HepG2 (cell line): ENCODE results near the gene UROD. TPM values are rescaled to one million over a fixed set of nuclear protein-coding genes. Genes with fewer than 3 reads are reported as not detected.

Experiments
- ATAC-seq: fragments of 200-7000 bp; cut with Tn5 transposase; 3 replicates; pipeline ENCODE4 v1.9.1; 2020; ENCODE audit warnings: mild to moderate bottlenecking, moderate library complexity
- BruUV-seq: library from RNA; stranded (reverse); fragments of 400-500 nt; replicated peaks from 2 replicates; lab custom pipeline; 2021; lab: Mats Ljungman, UMichigan
- CTCF ChIA-PET: fragments of 300-600 bp; formaldehyde crosslinking; extraction: SDS; loops from one replicate; lab custom pipeline; 2021; ENCODE audit warnings: low total read pairs, inconsistent platforms, low intra/inter-chr PET ratio; lab: Yijun Ruan, JAX
- POLR2A ChIA-PET: fragments of 350-600 bp; sonication (Branson Sonifier 250); formaldehyde crosslinking; loops from one replicate; lab custom pipeline; 2020; ENCODE audit warnings: antibody characterized with exemption, inconsistent platforms; lab: Yijun Ruan, JAX
- DNase-seq: peaks from one replicate; pipeline ENCODE4 v3.0.0-alpha.2; 2015; ENCODE audit warnings: low spot score
- FAIRE-seq: peaks from 3 replicates; lab custom pipeline; 2011; peaks lifted over from hg19 to GRCh38; lab: Jason Lieb, UNC
- H2AFZ ChIP-seq: one replicate; pipeline ENCODE4 v1.6.1; 2011; ENCODE audit warnings: low read length, inconsistent platforms
- H3K27ac ChIP-seq: fragments of 300-600 bp; 3 replicates; pipeline ENCODE4 v1.8.0; 2011; ENCODE audit warnings: mixed run types, mild to moderate bottlenecking, mixed read lengths, low read length, inconsistent platforms; ENCODE audit not compliant: insufficient read depth; ENCODE audit errors: extremely low read length
- H3K27me3 ChIP-seq, 2 experiments: fragments of 200-600 bp in 1 of 2; 2 replicates in 1 of 2; 3 replicates in 1 of 2; pipeline versions ENCODE4 v1.6.0 to v1.8.0; 2011; ENCODE audit warnings: low read length in 2 of 2, mild to moderate bottlenecking in 2 of 2, moderate library complexity in 2 of 2, inconsistent platforms in 1 of 2; ENCODE audit not compliant: insufficient read depth in 2 of 2, control insufficient read depth in 1 of 2
- H3K36me3 ChIP-seq, 2 experiments: fragments of 200-600 bp in 1 of 2; replicated peaks in 1 of 2; 2 replicates in 1 of 2; 3 replicates in 1 of 2; pipeline versions ENCODE4 v1.5.1 to v1.8.0; 2011; ENCODE audit warnings: low read length in 2 of 2, inconsistent platforms in 1 of 2; ENCODE audit not compliant: insufficient read depth in 2 of 2, control insufficient read depth in 1 of 2
- H3K4me1 ChIP-seq: 2 replicates; pipeline ENCODE4 v1.5.1; 2012; ENCODE audit warnings: low read length, inconsistent platforms; ENCODE audit not compliant: insufficient read depth
- H3K4me2 ChIP-seq: 2 replicates; pipeline ENCODE4 v1.6.0; 2011; ENCODE audit warnings: low read depth, low read length, inconsistent platforms
- H3K4me3 ChIP-seq, 3 experiments: fragments of 200-600 bp in 1 of 3; sonication (generic), shearing (Covaris generic) in 1 of 3; replicated peaks in 1 of 3; 2 replicates each; pipeline ENCODE4 v1.5.1; 2011 to 2016; ENCODE audit warnings: low read length in 3 of 3, inconsistent platforms in 2 of 3, low read depth in 2 of 3, mild to moderate bottlenecking in 2 of 3, control low read depth in 1 of 3, mixed read lengths in 1 of 3; ENCODE audit not compliant: insufficient read depth in 1 of 3
- H3K79me2 ChIP-seq: one replicate; pipeline ENCODE4 v1.6.1; 2011; ENCODE audit warnings: low read length, inconsistent platforms; ENCODE audit not compliant: insufficient read depth
- H3K9ac ChIP-seq: 2 replicates; pipeline ENCODE4 v1.6.0; 2011; ENCODE audit warnings: mild to moderate bottlenecking, low read depth, low read length, inconsistent platforms; ENCODE audit not compliant: insufficient read depth
- H3K9me3 ChIP-seq: 2 replicates; pipeline ENCODE4 v1.5.1; 2012; ENCODE audit warnings: mild to moderate bottlenecking, low read length
- H4K20me1 ChIP-seq: 2 replicates; pipeline ENCODE4 v1.6.0; 2011; ENCODE audit warnings: inconsistent platforms, mild to moderate bottlenecking, low read length, moderate library complexity; ENCODE audit not compliant: insufficient read depth
- CBFB ChIP-seq: sonication (generic); formaldehyde crosslinking; IDR thresholded peaks from 2 replicates; pipeline ENCODE4 v1.4.0; 2020; ENCODE audit warnings: missing genetic modification reagents
- FOSL1 ChIP-seq: sonication (generic); formaldehyde crosslinking; IDR thresholded peaks from 2 replicates; pipeline ENCODE4 v1.9.0; 2021; ENCODE audit warnings: missing genetic modification reagents, borderline replicate concordance
- SOX13 ChIP-seq, 3 experiments: fragments of 450-650 bp in 1 of 3; sonication (generic) in 1 of 3; formaldehyde crosslinking in 1 of 3; IDR thresholded peaks in 2 of 3; conservative IDR thresholded peaks in 1 of 3; 2 replicates each; pipeline versions ENCODE4 v1.5.0 to v1.6.1; 2016 to 2020; ENCODE audit warnings: antibody characterized with exemption in 1 of 3, mild to moderate bottlenecking in 1 of 3, missing compliant biosample characterization in 1 of 3, missing genetic modification reagents in 1 of 3, moderate library complexity in 1 of 3
- ZNF749 ChIP-seq: sonication (generic); formaldehyde crosslinking; IDR thresholded peaks from 2 replicates; pipeline ENCODE4 v1.8.0; 2022; ENCODE audit warnings: mild to moderate bottlenecking, missing genetic modification reagents, moderate library complexity, borderline replicate concordance
- WGBS: methylation state at CpG from one replicate; pipeline ENCODE4 v1.1.6; 2017; ENCODE audit warnings: low lambda C conversion rate; 5-methylcytosine and 5-hydroxymethylcytosine counted together
- in situ Hi-C: cut with HindIII; loops from 2 replicates; pipeline ENCODE4 v1.10.0; 2017; ENCODE audit warnings: low pct_unique_long_range_greater_than_20kb; ENCODE audit not compliant: extremely low pct_ligation_motif_present
- intact Hi-C: fragments of 100-400 bp; cut with micrococcal nuclease; formaldehyde crosslinking; loops from one replicate; pipeline ENCODE4 v1.10.0; 2022; ENCODE audit not compliant: unreplicated experiment
- polyA plus RNA-seq, 8 experiments: library from polyadenylated mRNA; depleted of rRNA in 3 of 8; stranded (reverse) in 7 of 8; unstranded in 1 of 8; fragments of >200 nt; fragmentation: Illumina TruSeq in 4 of 8; extraction: Trizol in 4 of 8; gene quantifications; 2 replicates each; pipeline versions ENCODE4 v1.2.1 to v1.2.3, GENCODE V29; 2011 to 2016; ENCODE audit warnings: low read depth in 4 of 8, missing spikeins in 1 of 8, mixed read lengths in 1 of 8; ENCODE audit not compliant: insufficient read depth in 1 of 8
- total RNA-seq, 5 experiments: library from RNA; depleted of rRNA; stranded (reverse); fragments of >200 nt; fragmentation: Illumina TruSeq; extraction: Trizol; gene quantifications; 2 replicates each; pipeline ENCODE4 v1.2.3, GENCODE V29; 2016; ENCODE audit warnings: low read depth in 1 of 5
- TF ChIP-seq, protein P1 (sequence below): sonication (generic); formaldehyde crosslinking; IDR thresholded peaks from 2 replicates; pipeline ENCODE4 v1.4.0; 2020; ENCODE audit warnings: low read depth, mild to moderate bottlenecking, missing genetic modification reagents

The UROD gene
- total and polyA plus RNA-seq, 2 of the 13 experiments (the other 11 are each of a cell fraction or from before 2014, with no cell fraction given), result 162 to 171 TPM

- no peak overlapping the region for H3K27ac ChIP-seq
- intact Hi-C loops, result no loop called here
- no peak overlapping the region for H3K4me2 ChIP-seq
- H3K4me3 ChIP-seq, result no peak overlapping the region
- CTCF ChIA-PET, result no interaction called here
- TF ChIP-seq SOX13 (IDR thresholded peaks at IDR 0.05), result no peak
- peak in 1 of 2 experiments; percentile 36; a peak in 1 of 4 replicates for TF ChIP-seq SOX13 (CRISPR knock-in tag; conservative IDR thresholded peaks at IDR 0.05 in 1 of 2, IDR thresholded peaks at IDR 0.05 in 1 of 2)
- TF ChIP-seq CBFB (CRISPR knock-in tag), result no peak
- BruUV-seq, result TSS peak; percentile 42
- no peak overlapping the region for H2AFZ ChIP-seq
- H3K36me3 ChIP-seq, result peaks cover 2 to 3% of the 10 kb centered on the region in 2 experiments; a peak in 1 of 5 replicates
- no peaks in the 10 kb centered on the region for H4K20me1 ChIP-seq
- WGBS, result 43% methylated on average over 1 of the region's 1 CpG
- H3K27me3 ChIP-seq, result no peaks in the 10 kb centered on the region
- in situ Hi-C loops, result no loop called here
- no peak for FAIRE-seq
- H3K9me3 ChIP-seq, result no peaks in the 10 kb centered on the region
- H3K79me2 ChIP-seq, result no peaks in the 10 kb centered on the region
- peaks cover 8% of the 10 kb centered on the region; the same call in 1 of the 2 replicates for H3K4me1 ChIP-seq
- no peak overlapping the region for H3K9ac ChIP-seq
- no peak for DNase-seq
- POLR2A ChIA-PET, result no interaction called here
- no peak for ATAC-seq
Observed at GRCh38 chr1:44964396-44964795, 47.7 kb upstream of the UROD start.

DNA sequence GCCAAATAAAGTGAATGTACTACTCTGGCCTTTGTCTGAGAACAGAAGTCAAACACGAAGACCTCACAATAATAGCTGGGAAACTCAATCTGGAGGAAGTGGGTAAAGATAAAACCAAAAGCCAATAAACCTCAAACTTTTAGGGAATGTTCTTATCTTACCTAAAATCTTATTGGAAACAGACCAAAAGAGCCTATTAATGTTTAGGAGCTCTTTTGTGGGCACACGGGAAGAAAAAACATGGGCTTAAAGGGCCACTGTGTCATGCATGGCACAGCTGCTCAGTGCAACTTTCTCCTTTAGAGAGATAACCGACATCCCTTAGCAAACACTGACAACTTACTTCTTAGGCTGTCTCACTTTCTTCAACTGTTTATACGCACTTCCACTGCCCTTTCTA is 41.7 kb upstream of the UROD start:
- H3K27me3 ChIP-seq, result no peaks in the 10 kb centered on the region
- no peak overlapping the region for H3K27ac ChIP-seq
- no peaks in the 10 kb centered on the region for H3K4me1 ChIP-seq
- no peaks in the 10 kb centered on the region for H3K79me2 ChIP-seq
- ATAC-seq, result no peak
- ChIA-PET POLR2A (interaction anchor here (0.6 kb wide), 1 partner anchor 16 kb away, joined by 3 read pairs; the partner anchor contains the start of gene EIF2B3), CTCF (no interaction called here)
- WGBS, result 88% methylated on average over 4 of the region's 4 CpGs
- H2AFZ ChIP-seq, result no peak overlapping the region
- TF ChIP-seq FOSL1 (CRISPR knock-in tag), result no peak
- TF ChIP-seq, protein P1, sequence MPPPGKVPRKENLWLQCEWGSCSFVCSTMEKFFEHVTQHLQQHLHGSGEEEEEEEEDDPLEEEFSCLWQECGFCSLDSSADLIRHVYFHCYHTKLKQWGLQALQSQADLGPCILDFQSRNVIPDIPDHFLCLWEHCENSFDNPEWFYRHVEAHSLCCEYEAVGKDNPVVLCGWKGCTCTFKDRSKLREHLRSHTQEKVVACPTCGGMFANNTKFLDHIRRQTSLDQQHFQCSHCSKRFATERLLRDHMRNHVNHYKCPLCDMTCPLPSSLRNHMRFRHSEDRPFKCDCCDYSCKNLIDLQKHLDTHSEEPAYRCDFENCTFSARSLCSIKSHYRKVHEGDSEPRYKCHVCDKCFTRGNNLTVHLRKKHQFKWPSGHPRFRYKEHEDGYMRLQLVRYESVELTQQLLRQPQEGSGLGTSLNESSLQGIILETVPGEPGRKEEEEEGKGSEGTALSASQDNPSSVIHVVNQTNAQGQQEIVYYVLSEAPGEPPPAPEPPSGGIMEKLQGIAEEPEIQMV, result no peak
- no peak for TF ChIP-seq CBFB (CRISPR knock-in tag)
- no peak for TF ChIP-seq ZNF749
- in situ Hi-C loops, result no loop called here
- peaks cover 7 to 13% of the 10 kb centered on the region in 2 experiments; a peak in 4 of 5 replicates for H3K36me3 ChIP-seq
- H4K20me1 ChIP-seq, result no peaks in the 10 kb centered on the region
- DNase-seq, result no peak
- no peak overlapping the region for H3K4me2 ChIP-seq
- intact Hi-C loops, result no loop called here
- FAIRE-seq, result no peak
- no peaks in the 10 kb centered on the region for H3K9me3 ChIP-seq
- BruUV-seq, result no TSS peak
- no peak overlapping the region for H3K4me3 ChIP-seq
- no peak overlapping the region for H3K9ac ChIP-seq
